GM18909 (cell line): Measurements from ENCODE around the gene CCNC.
A peak's percentile ranks its signal among the peaks of the same experiment; 100 is the strongest.

Experiments used
- ATAC-seq: cut with Tn5 transposase; IDR thresholded peaks from one replicate; pipeline ENCODE4 v1.9.1; 2021; ENCODE audit warnings: mild to moderate bottlenecking; ENCODE audit not compliant: unreplicated experiment, poor library complexity

Gene CCNC, protein sequence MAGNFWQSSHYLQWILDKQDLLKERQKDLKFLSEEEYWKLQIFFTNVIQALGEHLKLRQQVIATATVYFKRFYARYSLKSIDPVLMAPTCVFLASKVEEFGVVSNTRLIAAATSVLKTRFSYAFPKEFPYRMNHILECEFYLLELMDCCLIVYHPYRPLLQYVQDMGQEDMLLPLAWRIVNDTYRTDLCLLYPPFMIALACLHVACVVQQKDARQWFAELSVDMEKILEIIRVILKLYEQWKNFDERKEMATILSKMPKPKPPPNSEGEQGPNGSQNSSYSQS

DNA sequence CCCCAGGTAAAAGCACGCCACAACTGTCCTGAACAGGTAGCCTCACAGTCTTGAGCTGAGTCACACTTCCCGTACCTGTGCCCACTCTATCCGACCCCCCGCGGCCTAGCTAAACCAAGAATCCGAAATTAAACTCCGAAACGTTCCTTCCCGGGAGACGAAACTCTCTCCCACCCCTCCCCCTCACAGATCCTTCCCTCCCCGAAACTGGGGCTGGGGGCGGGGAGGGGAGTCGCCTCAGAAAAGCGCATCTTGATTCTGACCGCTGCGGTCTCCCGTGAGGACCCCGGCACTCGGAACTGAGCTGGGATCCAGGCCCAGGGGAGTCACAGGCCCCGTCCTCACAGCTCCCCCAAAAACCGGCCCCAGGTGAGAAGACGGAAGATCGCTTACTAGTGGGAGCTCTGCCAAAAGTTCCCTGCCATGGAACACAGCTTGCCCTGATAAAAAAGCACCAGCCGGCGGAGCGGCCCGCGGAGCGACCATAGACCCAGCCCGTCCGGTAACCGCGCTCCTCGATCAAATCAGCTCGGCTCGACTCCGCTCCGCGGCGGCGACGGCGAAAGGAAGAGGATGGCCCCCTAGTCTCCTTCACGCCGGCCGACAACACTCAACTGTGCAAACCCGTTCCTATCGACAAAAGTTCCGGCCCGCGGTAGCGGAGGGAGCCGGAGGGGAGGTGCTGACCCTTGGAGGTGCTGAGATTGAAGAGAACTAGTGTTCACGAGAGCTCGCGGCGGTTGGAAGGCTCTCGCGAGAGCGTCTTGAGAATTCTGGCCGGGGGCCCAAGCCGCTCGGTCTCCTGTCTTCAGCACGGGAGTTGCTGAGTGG, at the start of gene CCNC:
Gene CCNC, minus strand, starts transcription at position 558 of the 831 bp plus-strand sequence. Its CDS starts 133 bp downstream, at position 425.
- peak; percentile 100 for ATAC-seq

DNA sequence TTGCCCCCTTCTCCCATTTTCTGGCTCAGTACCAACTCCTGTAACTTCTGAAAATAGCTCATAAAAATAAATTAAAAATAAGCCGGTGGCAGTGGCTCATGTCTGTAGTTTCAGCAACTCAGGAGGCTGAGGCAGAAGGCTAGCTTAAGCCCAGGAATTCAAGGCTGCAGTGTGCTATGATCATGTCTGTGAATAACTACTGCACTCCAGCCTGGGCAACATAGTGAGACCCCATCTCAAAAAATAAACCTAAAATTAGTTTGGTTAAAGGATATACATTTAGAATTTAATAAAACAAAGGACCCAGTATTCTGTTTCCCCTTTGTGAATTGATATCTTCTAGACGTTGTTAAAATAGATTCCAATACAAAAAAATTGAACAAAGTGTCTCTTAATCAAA, 48.7 kb upstream of the CCNC start:
- ATAC-seq: no peak

DNA sequence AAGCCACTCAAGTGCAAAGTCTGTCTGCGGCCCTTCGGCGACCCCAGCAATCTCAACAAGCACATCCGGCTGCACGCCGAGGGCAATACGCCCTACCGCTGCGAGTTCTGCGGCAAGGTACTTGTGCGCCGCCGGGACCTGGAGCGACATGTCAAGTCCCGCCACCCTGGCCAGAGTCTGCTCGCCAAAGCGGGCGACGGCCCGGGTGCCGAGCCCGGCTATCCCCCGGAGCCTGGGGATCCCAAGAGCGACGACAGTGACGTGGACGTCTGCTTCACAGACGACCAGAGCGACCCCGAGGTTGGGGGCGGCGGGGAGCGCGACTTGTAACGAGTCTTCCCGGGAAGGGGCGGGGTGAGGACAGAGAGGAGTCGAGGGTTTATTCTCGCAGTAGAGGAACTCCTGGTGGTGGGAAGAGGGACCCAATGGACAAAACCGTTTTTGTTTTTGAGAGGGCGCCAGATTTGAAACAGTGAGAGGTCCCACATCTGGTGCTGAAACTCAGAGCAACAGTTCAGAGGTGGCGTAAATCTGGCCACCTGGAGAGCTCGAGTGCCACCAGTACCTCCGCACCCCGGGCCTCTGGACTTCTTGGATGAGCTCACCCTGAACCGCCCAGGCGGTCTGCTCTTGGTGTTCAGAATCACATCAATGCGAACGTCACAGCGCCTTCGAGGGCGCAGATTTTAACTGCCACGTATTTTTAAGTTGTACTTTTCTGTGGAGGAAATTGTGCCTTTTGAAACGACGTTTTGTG, 46.1 kb upstream of the CCNC start:
- peak; percentile 28 for ATAC-seq

- ATAC-seq: peak; percentile 63
These were observed 45.4 kb upstream of the CCNC start for GRCh38 chr6:99613705-99614429.

DNA sequence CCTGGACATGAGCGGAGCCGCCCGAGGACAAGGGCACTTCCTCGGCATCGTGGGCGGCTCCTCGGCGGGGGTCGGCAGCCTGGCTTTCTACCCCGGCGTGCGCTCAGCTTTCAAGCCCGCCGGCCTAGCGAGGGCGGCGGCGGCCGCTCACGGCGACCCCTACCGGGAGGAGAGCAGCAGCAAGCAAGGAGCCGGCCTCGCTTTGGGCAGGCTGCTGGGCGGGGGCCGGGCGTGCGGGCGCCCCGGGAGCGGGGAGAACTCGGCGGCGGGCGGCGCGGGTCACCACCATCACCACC, 44.9 kb upstream of the CCNC start:
- ATAC-seq: peak; percentile 68

DNA sequence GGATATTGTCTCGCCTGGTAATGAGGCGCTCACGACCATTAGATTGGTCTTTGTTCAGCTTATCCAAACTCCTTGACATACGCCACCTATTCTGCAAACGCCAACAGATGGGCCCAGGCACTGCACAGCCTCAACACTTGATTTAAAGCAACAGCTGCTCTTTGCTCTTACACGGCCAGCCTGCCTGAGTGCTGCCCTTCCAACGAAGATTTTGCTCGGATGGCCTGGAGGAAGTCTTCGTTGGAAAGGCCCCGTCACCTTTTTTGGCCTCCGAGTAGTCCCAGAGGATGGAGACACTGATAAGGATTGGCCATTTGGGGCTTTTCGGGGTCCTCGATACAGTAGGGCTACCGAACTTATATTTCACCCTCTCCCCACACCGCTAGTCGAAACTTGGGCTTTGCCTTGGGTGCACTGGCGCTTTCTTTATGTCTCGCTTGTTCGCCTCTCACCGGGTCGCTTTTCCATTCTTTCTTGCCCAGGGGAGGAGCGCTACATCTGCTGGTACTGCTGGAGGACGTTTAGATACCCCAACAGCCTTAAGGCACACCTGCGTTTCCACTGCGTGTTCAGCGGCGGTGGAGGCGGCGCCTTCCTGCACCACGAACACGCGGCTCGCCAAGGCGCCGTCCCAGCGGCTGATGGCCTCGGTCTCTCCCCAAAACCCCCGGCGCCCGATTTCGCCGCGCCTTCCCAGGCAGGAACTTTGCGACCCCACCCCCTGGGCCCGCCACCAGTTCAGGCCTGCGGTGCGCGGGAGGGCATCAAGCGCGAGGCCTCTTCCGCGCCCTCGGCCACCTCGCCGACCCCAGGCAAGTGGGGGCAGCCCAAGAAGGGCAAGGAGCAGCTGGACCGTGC, 44.3 kb upstream of the CCNC start:
- ATAC-seq: peak; percentile 12

- ATAC-seq: peak; percentile 57
These were observed 42.7 kb upstream of the CCNC start for GRCh38 chr6:99611148-99611547.

GRCh38 chr6:99609905-99610489, 41.5 kb upstream of the CCNC start:
- ATAC-seq: no peak

DNA sequence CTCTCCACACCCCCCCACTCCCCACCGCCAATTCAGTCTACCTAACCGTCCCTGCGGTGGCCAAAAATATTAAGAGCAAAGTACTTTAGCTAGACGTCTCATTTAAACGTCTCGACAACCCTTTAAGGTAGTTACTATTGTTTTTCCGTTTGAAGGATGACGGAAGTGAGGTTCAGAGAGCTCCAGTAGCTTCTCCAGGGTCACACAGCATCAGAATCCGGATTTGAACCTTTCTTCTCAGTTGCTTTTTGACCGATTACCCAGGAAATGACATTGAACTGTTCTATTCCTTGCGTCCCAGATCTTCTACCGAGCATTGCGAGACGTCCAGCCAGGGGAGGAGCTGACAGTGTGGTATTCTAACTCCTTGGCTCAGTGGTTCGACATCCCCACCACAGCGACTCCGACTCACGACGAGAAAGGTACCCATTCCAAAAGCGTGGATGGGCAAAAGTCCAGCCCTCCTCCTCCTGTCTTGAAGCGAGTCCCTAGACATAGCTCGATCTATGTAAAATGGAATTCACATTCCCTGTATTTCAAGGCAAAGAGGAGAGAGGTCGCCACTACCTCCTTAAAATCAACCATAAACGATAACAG, 40.5 kb upstream of the CCNC start:
- ATAC-seq: no peak

- no peak for ATAC-seq
These were observed 39.8 kb upstream of the CCNC start for GRCh38 chr6:99608059-99608885.

DNA sequence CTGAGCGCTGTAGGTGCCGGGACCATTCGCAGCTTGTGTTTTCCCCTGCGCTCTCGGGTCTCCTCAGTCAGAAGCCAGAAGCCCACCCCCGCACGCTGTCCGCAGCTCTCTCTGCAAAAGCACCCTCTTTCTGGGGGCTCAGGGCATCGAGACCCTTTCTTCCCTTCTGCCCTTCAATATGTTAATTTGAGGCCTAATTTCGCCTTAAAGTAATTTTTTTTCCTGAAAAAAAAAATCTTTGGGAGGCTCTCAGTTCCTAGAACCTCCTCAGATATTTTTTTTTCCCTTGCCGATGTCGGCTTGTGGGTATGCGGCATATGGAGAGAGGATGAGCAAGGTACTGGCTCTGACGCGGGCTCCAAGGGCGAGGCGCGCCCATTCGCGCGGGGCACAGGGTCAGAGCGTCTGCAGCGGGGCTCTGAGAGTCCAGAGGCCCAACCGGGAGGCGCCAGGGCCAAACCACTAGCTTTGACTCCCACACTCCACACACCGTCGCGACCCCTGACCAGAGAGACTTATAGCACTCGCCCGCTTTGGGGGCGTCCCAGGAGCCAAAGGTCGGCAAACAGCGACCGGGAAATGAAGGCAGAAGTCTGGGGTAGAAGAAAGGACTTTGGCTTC, 39.1 kb upstream of the CCNC start:
- no peak for ATAC-seq

- no peak for ATAC-seq
These were observed 38.4 kb upstream of the CCNC start, which contains the start of gene PRDM13 for GRCh38 chr6:99606656-99607415. PRDM13 (plus strand) TSS chr6:99606833; CDS start chr6:99607035, 202 bp downstream.

DNA sequence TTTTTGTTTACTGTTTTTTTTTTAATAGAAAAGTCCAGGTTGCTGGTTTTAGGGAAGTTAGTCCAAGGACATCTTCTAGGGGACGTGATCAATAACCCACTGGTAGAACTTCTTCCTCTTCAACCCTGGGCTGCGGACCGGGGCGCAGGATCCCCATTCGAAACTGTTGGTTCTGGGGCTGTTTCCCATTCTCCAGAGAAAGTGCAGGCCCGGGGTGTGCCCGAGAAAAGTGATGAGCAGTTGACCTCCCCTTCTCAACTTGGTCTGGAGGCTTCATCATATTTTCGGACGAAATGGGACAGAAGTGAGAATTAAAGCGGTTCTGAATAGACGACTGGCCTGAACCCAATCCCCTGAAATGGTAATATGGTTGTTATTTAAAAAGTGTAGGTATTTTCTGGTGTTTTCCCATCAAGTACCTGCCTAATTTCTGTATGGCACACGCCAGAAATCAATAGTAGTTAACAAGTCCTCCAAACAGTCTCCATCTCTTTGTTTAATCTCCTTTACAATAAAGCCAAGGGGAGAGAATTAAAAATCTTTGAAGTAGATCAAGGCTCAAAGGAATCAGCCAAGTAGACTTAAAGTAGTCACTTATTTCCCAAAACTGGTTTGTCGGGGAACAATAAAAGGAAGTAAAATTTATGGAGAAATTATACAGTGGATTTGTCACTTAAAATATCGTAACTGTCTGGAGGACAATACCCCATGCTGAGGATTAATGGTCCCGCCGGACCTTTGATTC, 37.6 kb upstream of the CCNC start:
- no peak for ATAC-seq

GRCh38 chr6:99605074-99605734, 36.7 kb upstream of the CCNC start:
- no peak for ATAC-seq
